Endometrial microvascular endothelial cells (primary cell): Measurements from ENCODE around the gene FKBP6. TPM values are rescaled to one million over a fixed set of nuclear protein-coding genes. Genes with fewer than 3 reads are reported as not detected.
"Not testable (repeated sequence)": the region's sequence is repeated elsewhere in the genome, so short reads cannot be mapped to it uniquely, and the experiment has no call there.

Experiments
- in situ Hi-C: cut with HindIII; loops from 2 replicates; pipeline ENCODE4 v1.10.0; 2017; ENCODE audit warnings: low sequenced_read_pairs, low pct_unique_long_range_greater_than_20kb; ENCODE audit errors: inconsistent ontology term
- total RNA-seq: library from RNA; depleted of rRNA; stranded (reverse); fragments of >200 nt; gene quantifications from one replicate; pipeline ENCODE4 v1.2.3, GENCODE V29; 2015; ENCODE audit errors: inconsistent ontology term

Gene FKBP6
- total RNA-seq, 1 donor from 2014 or later = not detected

DNA sequence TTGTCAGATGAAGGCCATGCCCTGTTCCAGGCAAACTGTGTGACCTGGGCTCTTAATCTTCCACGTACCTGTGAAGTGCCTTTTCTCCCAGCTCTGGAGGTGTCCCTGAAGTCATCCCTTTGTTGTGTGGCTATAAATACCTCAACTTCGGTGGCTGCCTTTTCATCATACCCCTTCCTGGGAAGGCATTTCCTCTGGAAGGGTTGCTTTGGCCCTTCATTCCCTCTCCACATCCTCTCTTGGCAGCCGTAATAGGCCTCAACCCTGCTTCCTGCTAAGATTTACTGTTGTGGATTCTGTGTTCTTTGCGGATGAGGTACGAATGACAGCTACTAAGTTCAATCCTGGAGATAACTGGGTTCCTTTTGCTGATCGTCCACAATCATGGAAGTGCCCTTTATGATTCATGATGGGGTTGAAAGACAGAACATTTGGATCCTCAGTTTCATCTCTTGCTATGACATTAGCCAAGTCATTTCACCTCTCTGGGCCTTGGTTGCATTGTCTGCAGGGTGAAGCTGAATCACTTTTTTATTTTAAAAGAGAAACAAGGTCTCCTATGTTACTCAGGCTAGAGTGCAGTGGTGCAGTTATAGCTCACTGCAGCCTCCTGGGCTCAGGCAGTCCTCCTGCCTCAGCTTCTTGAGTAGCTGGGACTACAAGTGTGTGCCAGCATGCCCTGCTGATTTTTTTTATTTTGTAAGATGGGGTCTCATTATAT, 23.6 kb downstream of the FKBP6 start:
- in situ Hi-C loops = no loop called here

DNA sequence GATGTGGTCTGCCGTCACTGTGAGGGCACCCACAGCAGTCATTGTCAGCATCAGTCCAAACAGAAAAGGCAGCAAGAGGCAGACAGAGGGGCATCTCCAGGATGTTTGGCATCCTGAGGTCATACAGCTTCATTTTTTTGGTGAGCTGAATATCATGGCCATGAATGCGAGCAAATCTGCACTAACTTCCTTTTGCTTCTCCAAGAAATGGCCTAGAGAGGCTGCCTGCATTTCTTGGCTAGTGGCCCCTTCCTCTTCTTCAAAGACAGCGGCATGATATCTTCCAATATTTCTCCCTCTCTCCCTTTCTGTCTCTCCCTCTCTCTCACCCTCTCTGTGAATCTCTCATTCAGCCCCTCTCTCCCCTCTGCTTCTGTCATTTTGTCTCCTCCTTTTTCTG, 24.8 kb downstream of the FKBP6 start:
- in situ Hi-C loops = no loop called here

DNA sequence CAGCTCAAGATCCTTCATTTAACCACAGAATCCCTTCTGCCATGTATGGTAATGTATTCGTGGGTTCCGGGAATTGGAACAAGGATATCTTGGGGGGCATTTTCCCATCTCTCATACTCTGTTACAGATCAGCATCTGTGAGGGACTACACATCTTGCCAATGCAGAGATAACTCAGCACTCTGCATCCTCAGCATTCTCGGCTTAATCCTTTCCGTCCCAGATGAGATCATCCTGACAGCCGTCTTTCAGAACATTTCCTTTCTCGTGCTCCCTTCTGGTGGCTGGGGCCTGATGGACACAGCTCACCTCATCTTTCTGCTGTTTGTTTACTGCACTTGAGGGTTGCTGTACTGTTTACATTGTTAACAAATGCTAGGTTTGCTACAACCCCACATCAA, 25.3 kb downstream of the FKBP6 start:
- in situ Hi-C loops = no loop called here

GRCh38 chr7:73354196-73354595, 26.2 kb downstream of the FKBP6 start:
- in situ Hi-C loops = no loop called here

GRCh38 chr7:73354821-73355220, 26.9 kb downstream of the FKBP6 start:
- in situ Hi-C loops = no loop called here

GRCh38 chr7:73356159-73356558, 28.2 kb downstream of the FKBP6 start:
- in situ Hi-C loops = no loop called here

DNA sequence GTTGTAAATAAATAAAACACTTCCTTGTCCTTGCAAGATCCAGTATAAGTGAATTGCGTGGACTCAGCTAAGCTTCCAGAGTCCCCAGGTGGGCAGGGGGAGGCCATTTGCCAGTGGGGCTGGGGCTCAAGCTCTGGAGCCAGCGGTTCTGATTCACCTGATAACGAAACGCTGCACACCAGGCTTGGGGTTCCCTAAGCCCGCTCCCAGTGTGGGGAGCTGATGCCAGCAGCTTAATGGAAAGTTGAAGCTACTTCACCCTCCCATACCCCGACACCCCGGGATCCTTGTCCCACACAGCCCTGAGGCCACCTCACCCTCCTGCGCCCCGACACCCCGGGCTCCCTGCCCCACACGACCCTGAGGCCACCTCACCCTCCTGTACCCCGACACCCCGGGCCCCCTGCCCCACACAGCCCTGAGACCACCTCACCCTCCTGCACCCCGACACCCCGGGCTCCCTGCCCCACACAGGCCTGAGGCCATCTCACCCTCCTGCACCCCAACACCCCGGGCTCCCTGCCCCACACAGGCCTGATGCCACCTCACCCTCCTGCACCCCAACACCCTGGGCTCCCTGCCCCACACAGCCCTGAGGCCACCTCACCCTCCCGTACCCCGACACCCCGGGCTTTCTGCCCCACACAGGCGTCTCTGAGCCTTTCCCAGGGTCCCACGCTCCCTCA, 30.8 kb downstream of the FKBP6 start:
- in situ Hi-C loops = no loop called here

DNA sequence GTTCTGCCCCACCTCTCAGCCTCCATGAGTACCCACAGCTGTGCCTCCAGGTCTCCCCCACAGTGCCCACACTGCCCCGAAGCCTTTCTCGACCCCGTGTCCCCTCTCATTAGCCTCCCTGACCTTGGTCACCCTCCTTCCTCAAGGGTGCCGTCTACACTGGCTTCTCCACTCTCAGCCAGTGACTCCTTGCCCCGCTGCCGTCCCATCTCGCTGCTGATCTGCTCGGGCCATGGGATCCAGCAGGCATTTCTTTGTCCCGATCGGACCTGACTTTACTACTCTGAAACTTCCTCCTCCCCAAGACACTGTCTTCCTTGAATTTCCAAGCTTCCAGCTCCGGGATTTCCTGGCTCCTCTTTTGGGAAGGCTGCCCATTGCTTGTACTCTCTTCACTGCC, 31.3 kb downstream of the FKBP6 start:
- in situ Hi-C loops = no loop called here

DNA sequence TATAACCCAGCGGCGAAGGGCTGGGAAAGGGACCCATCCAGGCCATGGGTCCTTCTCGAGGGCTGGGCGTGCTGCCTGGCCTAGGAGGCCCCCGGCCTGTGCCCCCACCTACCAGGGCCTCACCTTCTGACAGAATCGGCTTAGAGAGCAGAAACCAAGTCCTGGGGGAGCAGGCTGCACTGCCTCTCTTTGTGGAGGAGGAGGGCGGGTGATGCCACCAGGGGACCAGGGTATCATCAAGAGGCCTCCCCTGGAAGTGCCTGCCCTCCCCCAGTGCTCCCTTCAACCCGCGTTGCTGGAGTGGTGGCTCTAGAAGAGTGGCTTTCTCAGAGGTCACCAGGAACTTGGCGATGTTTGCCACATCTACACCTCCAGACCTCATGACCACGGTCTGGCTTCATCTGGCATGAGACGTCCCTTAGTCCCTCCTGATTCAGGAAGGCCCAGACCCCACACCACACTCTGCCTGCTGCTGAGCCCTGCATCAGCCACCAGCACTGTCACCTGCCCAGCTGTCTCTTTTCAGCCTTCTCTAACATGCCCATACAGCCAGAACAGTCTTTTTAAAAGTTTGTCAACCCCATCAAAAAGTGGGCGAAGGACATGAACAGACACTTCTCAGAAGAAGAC, 31.9 kb downstream of the FKBP6 start:
- in situ Hi-C loops = no loop called here

DNA sequence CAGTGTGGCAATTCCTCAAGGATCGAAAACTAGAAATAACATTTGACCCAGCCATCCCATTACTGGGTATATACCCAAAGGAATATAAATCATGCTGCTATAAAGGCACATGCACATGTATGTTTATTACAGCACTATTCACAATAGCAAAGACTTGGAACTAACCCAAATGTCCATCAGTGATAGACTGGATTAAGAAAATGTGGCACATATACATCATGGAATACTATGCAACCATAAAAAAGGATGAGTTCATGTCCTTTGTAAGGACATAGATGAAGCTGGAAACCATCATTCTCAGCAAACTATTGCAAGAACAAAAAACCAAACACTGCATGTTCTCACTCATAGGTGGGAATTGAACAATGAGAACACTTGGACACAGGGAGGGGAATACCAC, 32.6 kb downstream of the FKBP6 start:
- in situ Hi-C loops = not testable (repeated sequence)

- in situ Hi-C loops = no loop called here
Measured at GRCh38 chr7:73363225-73364005, 35.5 kb downstream of the FKBP6 start.

GRCh38 chr7:73364006-73364728, 36.2 kb downstream of the FKBP6 start:
- in situ Hi-C loops = no loop called here

- in situ Hi-C loops = no loop called here
Measured at GRCh38 chr7:73366127-73366526, 38.2 kb downstream of the FKBP6 start.

DNA sequence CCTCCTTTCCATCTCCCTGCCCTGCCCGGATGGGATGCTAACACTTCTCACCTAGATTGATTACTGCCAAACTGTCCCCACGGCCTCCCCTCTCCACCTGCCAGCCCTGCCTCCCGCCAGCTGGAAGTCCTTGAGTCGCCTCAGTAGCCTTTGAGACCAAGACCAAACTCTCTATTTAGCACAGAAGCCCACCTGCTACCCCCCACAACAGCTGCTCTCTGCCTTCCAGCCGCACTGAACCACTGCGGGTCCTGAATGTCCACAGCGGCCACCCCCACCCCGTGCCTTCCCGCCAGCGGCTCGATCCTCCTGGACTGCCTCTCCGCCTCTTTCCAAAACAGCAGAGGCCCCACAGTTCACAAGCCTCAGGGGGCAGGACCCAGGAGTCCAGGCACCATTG, 39.0 kb downstream of the FKBP6 start:
- in situ Hi-C loops = no loop called here

DNA sequence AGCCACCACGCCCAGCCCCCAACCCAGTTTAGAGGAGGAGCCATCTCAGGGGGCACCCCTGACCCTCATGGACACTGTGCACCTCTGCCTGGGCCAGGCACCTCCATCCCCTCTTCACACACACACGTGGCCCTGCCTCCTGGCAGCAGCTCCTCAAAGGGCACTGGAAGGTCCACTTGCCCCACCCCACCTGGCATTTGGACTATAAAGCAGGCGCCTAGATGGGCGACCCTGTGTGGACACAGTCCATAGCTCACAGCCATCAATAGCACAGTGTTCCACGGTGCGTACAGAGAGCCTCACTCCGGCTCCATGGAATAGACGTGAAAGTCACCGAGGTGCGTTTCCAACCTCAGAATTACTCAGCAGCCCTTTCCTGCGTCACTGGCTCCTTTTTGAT, 41.0 kb downstream of the FKBP6 start:
- in situ Hi-C loops = no loop called here

- in situ Hi-C loops = no loop called here
Measured at GRCh38 chr7:73369622-73370021, 41.7 kb downstream of the FKBP6 start.

DNA sequence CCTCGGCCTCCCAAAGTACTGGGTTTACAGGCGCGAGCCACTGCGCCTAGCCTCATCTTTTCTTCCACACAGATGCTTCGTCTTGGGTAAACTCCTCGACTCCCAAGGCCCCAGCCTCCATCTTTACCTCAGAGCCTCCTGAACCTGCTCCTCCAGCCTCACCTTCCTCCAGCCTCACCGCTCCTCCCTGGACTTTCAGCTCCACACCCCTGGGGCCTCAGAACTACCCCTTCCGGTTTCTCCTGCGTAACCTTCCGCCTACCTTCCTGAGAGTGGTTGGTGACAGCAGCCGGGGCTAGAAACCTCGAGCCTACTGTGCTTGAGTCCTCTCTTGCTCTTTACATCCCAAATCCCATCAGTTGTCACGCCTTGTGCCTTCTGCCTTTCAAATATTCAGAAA, 45.8 kb downstream of the FKBP6 start:
- in situ Hi-C loops = no loop called here

DNA sequence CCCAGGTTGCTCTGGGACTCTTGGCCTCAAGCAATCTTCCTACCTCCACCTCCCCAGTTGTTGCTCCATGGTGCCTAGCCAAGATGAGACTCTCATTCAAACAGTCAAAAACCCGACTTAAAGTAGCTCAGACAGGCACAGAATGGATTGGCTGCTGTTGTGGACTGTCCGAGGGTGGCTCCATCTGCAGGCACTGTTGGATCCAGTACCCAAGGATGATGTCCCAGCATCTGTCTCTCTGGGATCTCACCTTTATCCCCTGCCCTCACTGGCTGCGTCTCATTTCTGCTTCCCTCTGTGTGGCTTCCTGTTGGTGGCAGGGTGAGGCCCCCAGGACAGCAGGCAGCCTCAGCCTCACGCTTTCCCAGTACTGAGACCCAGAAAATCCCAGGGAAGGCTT, 48.3 kb downstream of the FKBP6 start:
- in situ Hi-C loops = not testable (repeated sequence)
